NCI-H1417 treated with DMSO at 0.1 percent for 48 hours (cell line): ENCODE results near the gene DMRTB1.

Experiments used
- DNase-seq: peaks from one replicate; lab custom pipeline; 2025; lab: John Stamatoyannopoulos, UW

DMRTB1 gene

DNA sequence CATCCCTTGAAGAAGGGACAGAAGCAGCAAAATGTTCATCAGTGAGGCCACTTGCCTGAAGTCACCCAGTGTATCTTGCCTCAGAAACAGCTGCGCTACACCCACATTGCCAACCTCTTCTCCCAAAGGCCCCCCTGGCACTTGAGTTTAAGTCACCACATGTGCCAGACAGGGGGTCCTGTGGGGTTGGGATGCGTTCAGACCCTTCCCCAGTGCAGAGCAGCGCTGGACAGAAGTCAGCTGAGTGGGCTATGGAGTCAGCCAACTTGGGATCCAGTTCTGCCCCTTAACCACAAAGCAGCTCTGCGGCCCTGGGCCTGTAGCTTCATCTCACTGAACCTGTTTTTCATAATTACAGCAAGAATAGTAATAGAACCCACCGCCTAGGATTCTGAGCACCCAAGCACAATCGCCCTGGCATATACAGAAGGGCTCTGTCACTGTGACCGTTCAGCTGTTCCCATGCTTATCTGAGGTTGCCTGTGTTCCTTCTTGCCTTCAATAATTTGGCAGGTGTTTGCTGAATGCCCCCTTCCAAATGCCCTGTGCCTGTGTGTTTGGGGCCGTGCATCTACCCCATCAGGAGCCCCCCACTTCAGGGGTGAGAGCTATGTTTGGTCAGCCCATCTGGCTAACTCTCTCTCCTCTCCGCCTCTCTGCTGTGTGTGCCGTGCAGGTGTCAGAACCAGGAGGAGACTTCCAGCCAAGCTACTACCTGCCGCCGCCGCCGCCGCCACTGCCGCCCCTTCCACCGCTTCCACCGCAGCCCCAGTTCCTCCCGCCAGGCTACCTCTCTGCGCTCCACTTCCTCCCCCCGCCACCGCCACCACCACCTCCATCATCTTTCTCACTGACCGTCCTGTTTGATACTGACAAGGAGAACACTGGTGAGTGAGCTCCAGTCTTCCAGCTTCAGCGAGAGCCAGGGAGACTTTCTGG lies 5.0 kb downstream of the DMRTB1 start:
- no peak for DNase-seq

DNA sequence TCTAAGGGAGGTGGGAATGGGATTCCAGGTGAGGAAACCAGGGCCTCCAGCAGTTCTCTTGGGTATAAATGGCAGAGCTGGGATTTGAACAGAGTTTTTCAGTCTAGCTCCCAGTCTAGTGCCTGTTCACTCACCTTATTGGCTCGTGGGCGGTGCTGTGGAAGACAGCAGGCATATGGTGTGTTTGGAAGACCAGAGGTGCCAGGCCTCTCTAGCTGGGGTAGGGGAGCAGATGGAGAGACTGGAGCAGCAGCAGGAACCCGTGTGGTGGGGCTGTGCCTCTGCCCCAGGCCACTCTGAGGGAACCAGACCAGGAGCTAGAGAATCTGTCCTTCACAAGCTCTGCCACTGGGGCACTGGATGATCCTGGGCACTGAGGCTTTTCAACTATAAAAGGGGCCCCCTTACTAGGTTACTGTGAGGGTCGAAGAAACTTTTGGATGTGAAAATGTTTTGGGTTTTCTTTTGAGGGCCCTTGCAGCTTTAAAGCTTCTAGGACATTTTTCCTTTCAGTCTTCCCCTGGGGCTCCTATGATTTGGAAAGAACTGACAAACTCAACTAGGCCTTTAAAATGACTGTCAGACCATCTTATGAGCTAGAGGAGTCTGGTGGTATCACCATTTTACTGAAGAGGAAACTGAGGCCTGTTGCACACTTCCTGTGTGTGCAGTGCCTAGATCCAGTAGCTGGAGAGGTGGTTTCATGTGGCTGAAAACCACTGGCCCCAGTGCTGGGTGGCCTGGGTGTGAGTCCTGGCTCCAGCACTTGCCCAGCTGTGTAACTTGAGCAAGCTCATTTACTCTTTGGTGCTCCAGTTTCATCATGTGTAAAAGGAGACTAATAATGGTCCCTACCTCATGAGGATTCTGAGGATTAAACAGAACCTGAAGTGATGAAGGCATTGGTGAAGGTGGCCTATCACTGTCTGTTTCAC lies 6.1 kb downstream of the DMRTB1 start:
- no peak for DNase-seq

DNA sequence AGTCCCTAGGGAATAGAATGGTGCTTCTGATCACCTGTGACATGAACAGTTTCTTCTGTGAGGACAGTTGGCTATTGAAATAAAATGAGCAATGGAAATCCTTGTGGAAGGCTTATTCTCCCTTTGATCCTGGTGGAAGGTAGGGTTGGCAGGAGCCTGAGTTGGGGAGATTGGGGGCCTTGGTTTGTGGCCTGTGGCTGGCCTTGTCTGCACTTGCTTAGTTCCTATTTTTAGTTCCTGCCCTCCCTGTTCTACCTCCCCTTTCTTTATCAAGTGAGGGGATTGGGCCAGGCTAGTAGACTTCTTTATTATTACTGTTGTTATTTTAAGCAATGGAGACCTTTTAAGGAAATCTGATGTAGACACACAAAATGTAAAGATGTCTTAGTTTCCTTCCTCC lies 8.2 kb downstream of the DMRTB1 start:
- no peak for DNase-seq

DNA sequence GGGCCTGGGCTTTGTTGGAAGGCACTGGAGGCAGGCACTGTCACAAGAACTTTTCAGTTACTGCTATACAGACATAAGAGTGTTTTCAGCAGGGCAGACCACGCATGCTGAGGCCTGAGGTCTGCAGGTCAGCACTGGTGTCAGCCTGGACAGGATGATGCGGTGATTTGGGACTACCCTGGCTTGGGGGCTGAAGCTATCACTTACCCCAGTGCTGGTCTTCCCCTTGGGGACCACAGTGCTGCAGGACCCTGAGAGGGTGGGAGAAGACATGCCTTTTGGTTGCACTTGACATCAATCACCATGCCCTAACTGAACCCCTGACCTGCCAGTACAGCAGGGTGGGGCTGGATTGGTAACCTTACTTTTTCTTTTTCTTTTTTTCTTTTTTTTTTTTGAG lies 9.2 kb downstream of the DMRTB1 start:
- no peak for DNase-seq

DNA sequence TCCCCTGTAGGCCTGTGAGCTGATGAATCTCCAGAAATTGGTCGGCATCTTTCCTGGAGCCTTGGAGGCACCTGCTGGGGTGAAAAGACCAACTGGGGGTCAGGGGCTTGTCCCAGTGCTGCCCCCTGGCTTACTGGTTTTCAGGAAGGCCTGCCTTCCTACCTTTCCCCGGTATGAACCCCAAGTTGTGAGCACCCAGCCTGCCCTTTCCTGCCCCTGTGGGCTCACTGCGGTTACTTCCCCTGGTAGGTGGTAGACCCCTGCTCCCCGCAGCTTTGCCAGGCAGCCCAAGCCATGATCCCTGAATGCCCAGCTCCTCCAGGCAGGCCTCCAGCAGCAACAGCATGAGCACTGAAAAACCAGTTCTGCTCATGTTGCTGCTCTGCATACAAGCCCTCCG lies 10.2 kb downstream of the DMRTB1 start:
- no peak for DNase-seq

DNA sequence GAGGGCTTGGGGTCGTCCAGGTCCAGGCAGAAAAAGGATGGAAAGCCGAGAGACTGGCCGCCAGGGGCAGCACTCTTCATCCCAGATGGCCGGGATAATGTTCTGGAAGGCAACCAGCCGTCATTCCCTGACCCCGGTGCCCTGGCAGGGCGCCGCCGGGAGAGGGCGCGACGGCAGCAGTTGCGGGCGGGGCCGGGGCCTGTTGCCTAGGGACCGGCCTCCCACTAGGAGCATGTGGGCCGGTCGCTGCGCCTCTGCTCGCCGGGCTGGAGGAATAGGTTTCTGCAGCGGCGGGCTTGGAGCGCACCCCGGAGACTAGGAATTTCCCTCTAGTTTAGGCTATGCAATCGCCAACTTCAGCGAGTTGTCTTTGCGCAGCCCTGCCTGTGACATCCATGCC lies 11.0 kb downstream of the DMRTB1 start:
- no peak for DNase-seq

DNA sequence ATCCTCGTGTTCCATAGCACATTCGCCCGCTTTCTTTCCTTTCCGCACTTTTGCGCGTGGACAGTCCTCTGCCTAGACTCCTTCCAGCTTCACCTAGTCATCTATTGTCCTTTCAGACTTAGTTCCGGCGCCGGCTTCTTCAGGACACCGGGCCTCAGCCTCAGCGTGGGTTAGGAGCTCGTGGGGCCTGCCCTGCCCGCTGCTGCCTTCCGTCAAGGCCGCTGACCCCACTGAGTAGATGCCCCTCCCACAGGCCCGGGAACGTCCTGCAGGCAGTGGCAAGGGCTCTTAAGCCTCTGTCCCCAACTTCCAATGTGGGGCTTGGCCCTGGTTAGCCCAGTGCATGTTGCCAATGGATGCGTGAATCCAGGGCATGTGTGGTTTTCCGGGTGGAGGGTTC lies 11.4 kb downstream of the DMRTB1 start:
- DNase-seq: no peak

DNA sequence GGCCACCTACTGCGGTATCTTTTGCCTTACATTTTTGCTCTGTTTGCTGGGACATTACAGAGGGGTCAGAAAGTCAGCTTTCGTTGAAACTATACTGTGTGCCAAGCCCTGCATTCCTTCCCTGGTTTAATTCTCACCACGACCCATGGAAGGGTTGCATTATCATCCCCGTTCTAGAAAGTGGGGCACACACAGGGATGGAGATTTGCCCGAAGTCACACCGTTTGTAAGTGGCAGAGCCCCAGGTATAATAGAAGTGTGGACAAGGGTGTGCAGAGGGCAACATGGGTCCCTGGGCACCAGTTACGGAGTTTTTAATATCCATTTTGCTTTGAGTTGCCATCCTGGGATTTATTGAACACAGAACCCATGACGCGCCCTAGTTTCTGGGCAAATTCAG lies 11.8 kb downstream of the DMRTB1 start:
- DNase-seq: no peak

DNA sequence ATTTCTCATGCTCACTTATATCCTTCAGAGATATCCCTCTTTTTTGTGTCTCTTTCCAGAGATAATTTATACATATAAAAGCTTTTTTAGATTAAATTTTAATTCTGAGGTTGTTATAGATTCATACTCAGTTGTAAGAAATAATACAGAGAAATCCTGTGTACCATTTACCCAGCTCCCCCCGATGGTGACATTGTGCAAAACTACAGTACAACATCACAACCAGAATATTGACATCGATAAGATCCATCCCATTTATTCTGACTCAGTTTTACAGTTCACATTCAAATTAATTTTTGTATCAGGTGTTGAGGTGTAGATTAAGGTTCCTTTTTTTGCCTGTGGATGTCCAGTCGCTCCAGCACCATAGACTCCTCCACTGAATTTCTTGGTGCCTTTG lies 14.3 kb downstream of the DMRTB1 start:
- DNase-seq: no peak

DNA sequence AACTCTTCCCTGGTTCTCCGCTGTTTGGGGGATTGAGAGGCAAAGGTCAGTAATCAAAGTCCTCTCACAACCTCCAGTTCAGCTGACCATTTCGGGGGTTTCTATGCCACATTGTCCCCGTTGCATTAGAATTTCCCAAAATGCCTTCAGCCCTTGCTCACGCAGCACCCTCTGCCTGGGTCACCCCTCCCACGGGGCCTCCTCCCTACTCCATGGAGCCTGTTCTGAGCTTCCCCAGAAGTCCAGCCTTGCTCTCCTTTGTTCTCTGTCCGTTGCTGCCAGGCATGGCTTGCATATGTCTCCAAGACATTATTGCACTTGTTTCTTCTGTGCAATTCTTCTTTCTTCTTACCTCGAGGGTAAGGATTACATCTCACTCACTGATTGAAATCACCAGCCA lies 16.5 kb downstream of the DMRTB1 start:
- no peak for DNase-seq

DNA sequence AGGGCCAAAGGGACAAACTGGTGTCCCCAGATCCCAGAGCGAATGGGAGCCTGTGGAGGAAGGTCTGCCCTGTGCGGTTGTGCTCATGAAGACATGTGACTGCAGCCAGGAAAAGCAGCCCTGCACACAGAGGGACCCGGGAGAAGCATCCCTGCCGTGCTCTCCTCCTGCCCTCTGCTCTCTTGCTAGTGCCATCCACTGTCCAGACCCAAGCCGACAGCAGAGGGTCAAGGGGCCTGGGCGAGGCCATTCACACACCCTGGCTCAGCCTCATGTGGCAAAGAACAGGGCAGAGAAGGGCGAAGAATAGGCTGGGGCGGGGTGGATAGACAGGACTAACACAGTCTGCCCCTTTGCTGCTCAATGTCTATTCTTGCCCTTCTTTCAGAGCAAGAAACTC lies 17.4 kb downstream of the DMRTB1 start:
- DNase-seq: no peak

DNA sequence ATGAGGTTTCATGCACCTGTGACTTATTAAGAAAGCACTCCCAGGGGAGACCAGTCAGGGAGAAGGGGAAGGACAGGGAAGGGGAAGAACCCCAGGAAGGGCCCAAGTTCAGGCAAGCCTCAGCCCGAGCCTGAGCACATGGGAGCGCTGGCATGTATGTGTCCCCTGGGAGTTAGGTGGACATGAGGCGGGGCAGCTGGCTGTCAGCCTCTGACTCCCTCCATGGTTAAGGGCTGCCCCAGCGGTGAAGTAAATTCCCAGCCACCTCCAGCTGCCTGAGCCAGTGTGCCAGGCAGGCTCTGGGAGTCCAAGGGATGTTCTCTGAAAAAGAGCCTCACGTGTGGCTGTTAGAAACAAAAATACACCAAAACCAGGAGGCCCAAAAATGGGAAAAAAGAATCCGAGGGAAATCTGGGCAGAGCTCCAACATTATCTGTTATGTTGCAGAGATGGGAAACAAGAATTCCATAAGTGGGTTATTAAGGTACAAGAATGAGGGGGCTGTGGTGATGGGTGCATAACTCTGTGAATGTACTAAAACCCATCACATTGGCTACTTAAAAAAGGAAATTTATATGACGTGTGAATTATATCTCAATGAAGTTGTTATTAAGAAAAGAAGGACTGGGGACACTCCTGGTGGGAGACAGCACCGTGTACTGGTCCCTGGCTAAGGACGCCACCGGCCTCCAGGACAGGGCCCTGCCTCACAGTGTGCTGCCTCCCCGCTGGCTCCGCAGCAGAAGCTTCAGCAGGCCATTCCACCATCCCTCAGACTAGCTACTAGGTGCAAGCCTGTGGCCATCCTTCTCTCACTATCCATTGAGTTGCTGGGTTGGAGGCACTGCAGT lies 18.7 kb downstream of the DMRTB1 start:
- no peak for DNase-seq

DNA sequence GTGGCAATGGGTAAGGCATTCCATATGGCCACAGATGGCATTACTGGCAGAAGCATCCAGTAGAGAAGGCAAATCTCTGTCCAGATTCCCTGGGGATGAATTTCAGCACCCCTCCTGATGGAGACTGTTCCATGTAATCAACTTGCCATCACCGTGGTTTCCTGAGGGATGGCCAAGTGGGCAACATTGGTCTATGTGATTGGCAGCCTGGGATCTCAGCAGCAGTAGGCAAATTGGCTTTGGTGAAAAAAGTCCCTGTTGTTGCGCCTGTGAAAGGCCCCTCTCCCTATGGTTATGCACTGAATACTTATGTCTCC lies 19.3 kb downstream of the DMRTB1 start:
- DNase-seq: no peak

DNA sequence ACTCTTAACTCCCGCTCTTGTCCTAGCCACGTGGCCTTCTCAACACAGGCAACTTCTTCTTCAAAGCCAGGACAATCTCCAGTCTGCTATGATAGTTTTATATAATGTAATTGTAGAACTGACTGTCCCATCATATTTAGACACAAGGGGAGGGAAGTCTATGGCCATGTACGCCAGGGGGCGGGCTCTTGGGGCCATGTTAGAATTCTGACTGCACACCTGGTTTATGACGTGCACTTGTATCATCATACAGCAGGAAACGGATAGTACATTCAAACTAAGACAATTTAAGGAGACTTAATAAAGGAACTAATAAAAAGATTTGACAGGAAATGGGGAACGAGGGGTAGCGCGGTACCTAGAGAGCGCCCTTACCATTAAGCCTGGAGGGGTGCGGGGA lies 21.5 kb downstream of the DMRTB1 start:
- no peak for DNase-seq

DNA sequence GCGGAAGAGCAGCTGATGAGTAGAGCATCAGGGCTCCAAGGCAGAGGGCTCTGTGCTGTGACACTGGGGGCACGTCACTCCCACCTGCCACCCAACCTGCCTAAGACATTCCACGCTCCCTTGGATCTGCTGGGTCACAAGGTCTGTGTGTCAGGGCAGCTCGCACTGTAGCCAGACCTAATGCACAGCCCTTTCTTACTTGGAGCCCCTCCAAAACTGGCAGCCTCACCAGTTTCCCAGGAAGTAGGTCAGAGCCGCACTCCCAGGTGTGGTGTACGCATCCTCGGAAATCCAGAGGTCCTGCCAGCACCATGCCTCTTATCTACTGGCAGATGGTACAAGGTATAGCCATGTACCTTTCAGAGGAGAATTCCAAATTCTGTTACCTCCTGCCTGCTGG lies 22.3 kb downstream of the DMRTB1 start:
- DNase-seq: no peak

DNA sequence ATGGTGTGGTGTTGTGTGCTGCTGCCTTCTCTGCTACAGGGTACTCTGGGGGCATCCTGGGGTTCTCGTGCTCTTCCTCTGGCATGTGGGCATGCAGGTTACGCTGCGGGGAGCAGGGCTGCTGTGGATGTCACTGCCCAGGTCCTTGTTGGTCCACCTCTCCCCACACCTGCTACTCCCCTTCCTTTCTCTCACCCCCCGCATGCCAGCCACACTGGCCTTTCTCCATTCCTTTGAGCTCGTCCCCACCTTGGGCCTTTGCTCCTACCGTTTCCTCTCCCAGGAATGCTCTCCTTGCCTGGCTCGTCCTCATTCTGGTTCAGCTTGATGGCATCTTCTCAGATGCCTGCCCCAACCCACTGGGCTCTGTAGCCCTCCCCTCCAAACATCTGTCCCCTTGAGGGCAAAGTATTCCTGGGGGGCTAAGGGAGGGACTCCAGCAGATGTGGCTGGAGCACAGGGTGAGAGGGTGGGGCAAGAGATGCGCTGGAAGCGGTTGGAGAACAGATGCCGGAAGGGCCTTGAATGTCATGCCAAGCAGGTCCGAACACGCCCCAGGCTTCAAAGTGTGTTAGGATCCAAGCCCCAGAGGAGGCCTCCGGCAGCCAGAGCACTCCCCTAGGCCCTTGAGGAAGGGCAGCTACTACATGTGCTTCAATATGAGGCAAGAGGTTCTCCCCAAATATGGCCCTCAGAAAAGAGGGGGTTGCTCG lies 23.4 kb downstream of the DMRTB1 start:
- no peak for DNase-seq

DNA sequence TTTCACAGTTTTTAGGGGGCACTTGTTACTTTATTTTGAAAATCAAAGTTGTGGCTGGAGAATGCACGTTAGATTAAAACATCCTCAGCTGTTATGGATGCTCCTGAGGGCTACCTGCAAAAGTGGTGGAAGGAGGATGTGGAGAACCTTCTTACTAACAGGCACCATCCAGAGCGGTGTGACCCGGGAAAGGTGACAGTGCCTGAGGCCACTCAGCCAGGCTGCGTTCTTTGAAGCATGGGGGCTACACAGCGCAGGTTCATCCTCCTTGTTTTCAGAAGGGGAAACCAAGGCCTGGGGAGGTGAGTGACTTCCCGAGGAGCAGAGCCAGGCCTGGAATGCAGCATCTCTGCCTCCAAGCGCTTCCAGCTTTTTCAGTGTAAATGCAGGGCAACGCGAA lies 24.0 kb downstream of the DMRTB1 start:
- no peak for DNase-seq

DNA sequence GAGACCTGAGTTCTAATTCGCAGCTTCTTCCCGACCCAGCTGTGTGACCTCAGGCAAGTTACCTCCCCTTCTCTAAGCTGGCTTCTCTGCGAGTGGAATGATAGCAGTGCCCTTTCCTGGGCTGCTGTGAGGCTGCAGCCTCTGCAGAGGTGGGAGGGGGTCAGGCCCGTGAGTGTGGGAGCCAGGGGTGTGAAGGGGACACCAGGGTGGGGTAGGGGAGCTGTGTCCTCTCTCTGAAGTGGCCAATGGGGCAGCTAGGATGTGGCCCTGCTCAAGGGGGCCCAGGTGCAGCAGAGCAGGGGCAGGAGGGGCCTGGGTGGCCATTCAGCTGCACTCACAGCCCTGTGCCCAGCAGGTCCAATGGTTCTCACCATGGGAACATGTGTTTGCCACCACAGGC lies 24.5 kb downstream of the DMRTB1 start:
- DNase-seq: no peak

DNA sequence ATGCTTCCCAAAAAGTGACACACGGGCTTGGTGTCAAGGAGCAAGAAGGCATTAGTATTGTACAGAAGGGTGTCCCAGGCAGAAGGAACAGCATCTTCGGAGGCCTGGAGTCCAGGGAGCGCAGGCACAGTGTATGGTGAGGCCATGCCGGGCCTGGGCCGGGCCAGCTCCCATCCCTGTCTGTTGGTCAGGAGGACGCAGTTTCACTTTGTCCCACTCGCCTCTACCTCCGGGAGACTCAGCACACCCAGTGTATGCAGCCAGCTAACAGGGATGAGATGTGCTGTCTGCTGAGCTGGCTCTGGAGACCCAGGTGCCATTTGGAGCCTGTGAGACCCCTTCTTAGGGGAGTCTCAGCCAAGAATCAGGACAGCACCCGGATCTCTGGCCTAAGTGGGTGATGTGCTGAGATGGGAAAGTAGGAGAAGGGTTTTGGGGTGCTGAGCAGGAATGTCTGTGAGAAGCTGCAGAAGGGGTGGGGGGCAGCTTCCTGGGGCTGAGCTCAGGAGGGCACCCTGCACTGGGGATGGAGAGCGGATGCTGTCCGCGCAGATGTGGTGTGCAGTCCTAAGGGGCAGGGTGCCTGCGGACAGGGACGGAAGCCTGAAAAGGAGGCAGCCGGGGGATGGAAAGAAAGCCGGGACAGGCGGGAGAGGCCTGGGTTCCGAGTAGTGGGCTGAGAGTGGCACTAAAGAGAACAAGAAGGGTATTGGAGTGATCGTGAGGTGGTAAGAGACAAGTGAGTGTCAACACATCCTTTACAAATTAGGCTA lies 25.7 kb downstream of the DMRTB1 start:
- no peak for DNase-seq

DNA sequence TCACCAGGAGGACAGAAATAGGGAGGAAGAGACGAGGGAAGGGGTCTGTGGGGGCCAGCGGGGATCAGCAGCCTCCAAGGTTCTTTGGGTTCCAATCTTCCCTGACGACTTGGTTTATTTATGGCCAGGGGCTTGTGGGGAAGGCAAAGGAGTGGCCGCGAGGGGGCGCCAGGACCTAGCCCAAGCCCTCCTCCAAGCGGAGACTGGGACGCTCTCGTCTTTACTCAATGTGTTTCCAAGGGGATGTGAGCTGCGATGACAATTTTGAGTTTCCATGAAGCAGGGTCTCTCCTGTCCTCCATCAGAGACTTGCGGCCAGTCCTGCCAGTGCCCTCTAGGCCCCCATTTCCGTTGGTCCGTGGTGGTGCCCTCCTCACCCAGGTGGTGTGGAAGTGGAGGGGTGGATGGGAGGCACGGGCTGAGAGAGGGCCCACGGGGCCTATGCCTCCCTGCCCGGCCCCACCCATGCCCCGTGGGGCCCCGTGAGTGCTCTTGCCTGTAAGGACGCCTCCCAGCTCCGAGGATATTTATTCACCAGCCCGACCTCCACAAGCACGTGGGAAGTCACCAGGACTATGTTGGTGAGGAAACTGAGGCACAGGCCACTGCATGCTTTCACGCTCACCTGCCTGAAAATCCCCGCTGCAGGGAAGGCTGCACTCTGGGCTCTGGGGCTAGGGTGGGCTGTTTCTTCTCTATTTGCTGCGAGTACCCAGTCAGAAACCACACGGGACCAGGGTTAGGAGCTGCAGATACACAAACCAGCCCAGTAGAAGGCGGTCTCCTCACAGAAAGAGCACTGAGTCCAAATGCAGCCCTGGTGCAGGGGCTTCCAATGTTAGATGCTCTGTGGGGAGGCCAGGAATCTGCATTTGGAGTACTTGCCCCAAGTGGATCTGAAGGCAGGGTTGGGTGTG lies 26.5 kb downstream of the DMRTB1 start:
- DNase-seq: peak; percentile 53
